ENCODE measurements around the gene CIC.
A peak's percentile ranks its signal among the peaks of the same experiment; 100 is the strongest.

The CIC gene

GRCh38 chr19:42285541-42285941 is 16.5 kb downstream of the CIC start:
- H3K4me2 ChIP-seq (ENCODE audit: low read length): peak overlapping the region; percentile 100
- peaks cover 19% of the 10 kb centered on the region for H3K79me2 ChIP-seq (ENCODE audit: low read length)
- TF ChIP-seq EZH2phosphoT487 (IDR thresholded peaks at IDR 0.05; ENCODE audit: low read depth): no peak
- TF ChIP-seq CTCF (IDR thresholded peaks at IDR 0.05; ENCODE audit: low read depth, low read length): no peak
- peak overlapping the region; percentile 49 for H3K27ac ChIP-seq (ENCODE audit: low read length)
- H3K9me3 ChIP-seq (ENCODE audit: insufficient read depth, low read length): no peaks in the 10 kb centered on the region
- peak overlapping the region; percentile 97 for H3K9ac ChIP-seq (ENCODE audit: low read length)
- H3K36me3 ChIP-seq (replicated peaks; ENCODE audit: low read depth, low read length): peaks cover 29% of the 10 kb centered on the region
- no peaks in the 10 kb centered on the region for H3K27me3 ChIP-seq (ENCODE audit: low read depth, low read length)
- peaks cover 40% of the 10 kb centered on the region for H3K4me1 ChIP-seq (ENCODE audit: low read length)
- peaks cover 16% of the 10 kb centered on the region for H4K20me1 ChIP-seq (ENCODE audit: insufficient read depth, low read length)
- peak overlapping the region; percentile 99 for H3K4me3 ChIP-seq (ENCODE audit: low read length)
- no peak overlapping the region for H2AFZ ChIP-seq (ENCODE audit: low read depth, low read length)

- H3K36me3 ChIP-seq (replicated peaks; ENCODE audit: low read depth, low read length): peaks cover 32% of the 10 kb centered on the region
- H3K9ac ChIP-seq (ENCODE audit: low read length): peak overlapping the region; percentile 97
- no peaks in the 10 kb centered on the region for H3K9me3 ChIP-seq (ENCODE audit: insufficient read depth, low read length)
- no peaks in the 10 kb centered on the region for H3K27me3 ChIP-seq (ENCODE audit: low read depth, low read length)
- H3K4me1 ChIP-seq (ENCODE audit: low read length): peaks cover 40% of the 10 kb centered on the region
- peak overlapping the region; percentile 49 for H3K27ac ChIP-seq (ENCODE audit: low read length)
- peaks cover 19% of the 10 kb centered on the region for H3K79me2 ChIP-seq (ENCODE audit: low read length)
- TF ChIP-seq CTCF (IDR thresholded peaks at IDR 0.05; ENCODE audit: low read depth, low read length) (no peak), EZH2phosphoT487 (IDR thresholded peaks at IDR 0.05; ENCODE audit: low read depth) (no peak)
- H3K4me3 ChIP-seq (ENCODE audit: low read length): peak overlapping the region; percentile 99
- H3K4me2 ChIP-seq (ENCODE audit: low read length): peak overlapping the region; percentile 100
- H4K20me1 ChIP-seq (ENCODE audit: insufficient read depth, low read length): peaks cover 16% of the 10 kb centered on the region
- H2AFZ ChIP-seq (ENCODE audit: low read depth, low read length): no peak overlapping the region
These were observed 16.9 kb downstream of the CIC start for GRCh38 chr19:42285988-42286348.

- Histone ChIP-seq H3K36me3 (replicated peaks; ENCODE audit: low read depth, low read length) (peaks cover 32% of the 10 kb centered on the region), H3K9me3 (ENCODE audit: insufficient read depth, low read length) (no peaks in the 10 kb centered on the region), H3K27me3 (ENCODE audit: low read depth, low read length) (no peaks in the 10 kb centered on the region), H3K4me2 (ENCODE audit: low read length) (peak overlapping the region; percentile 100), H3K9ac (ENCODE audit: low read length) (no peak overlapping the region), H3K4me1 (ENCODE audit: low read length) (peaks cover 37% of the 10 kb centered on the region), H2AFZ (ENCODE audit: low read depth, low read length) (no peak overlapping the region), H4K20me1 (ENCODE audit: insufficient read depth, low read length) (peaks cover 16% of the 10 kb centered on the region), H3K27ac (ENCODE audit: low read length) (0 out of 2 replicates have a peak overlapping the region, but pooled peaks have one; percentile 49), H3K4me3 (ENCODE audit: low read length) (peak overlapping the region; percentile 99; the same call in 1 of the 2 replicates), H3K79me2 (ENCODE audit: low read length) (peaks cover 19% of the 10 kb centered on the region)
- no peak for TF ChIP-seq EZH2phosphoT487 (IDR thresholded peaks at IDR 0.05; ENCODE audit: low read depth)
- no peak for TF ChIP-seq CTCF (IDR thresholded peaks at IDR 0.05; ENCODE audit: low read depth, low read length)
These were observed 17.4 kb downstream of the CIC start for GRCh38 chr19:42286349-42287016.

GRCh38 chr19:42287017-42287826 is 18.2 kb downstream of the CIC start:
- Histone ChIP-seq H3K4me1 (ENCODE audit: low read length) (peaks cover 29% of the 10 kb centered on the region), H3K27me3 (ENCODE audit: low read depth, low read length) (no peaks in the 10 kb centered on the region), H3K4me3 (ENCODE audit: low read length) (no peak overlapping the region), H4K20me1 (ENCODE audit: insufficient read depth, low read length) (peaks cover 16% of the 10 kb centered on the region), H3K79me2 (ENCODE audit: low read length) (peaks cover 19% of the 10 kb centered on the region), H3K9ac (ENCODE audit: low read length) (no peak overlapping the region), H3K9me3 (ENCODE audit: insufficient read depth, low read length) (no peaks in the 10 kb centered on the region), H3K27ac (ENCODE audit: low read length) (no peak overlapping the region), H2AFZ (ENCODE audit: low read depth, low read length) (no peak overlapping the region), H3K36me3 (replicated peaks; ENCODE audit: low read depth, low read length) (peaks cover 36% of the 10 kb centered on the region), H3K4me2 (ENCODE audit: low read length) (no peak overlapping the region)
- no peak for TF ChIP-seq EZH2phosphoT487 (IDR thresholded peaks at IDR 0.05; ENCODE audit: low read depth)
- no peak for TF ChIP-seq CTCF (IDR thresholded peaks at IDR 0.05; ENCODE audit: low read depth, low read length)

Measured in OCI-LY3 (cell line).